Measurements from ENCODE around the gene UBE2I. TPM values are rescaled to one million over a fixed set of nuclear protein-coding genes. Genes with fewer than 3 reads are reported as not detected.

UBE2I gene
- total and polyA plus RNA-seq, 2 donors (not counting 1 experiment from before 2014, with no cell fraction given): 152 to 265 TPM

GRCh38 chr16:1356061-1356900, 46.8 kb downstream of the UBE2I start:
- Mint-ChIP-seq H3K27me3 (no peaks in the 10 kb centered on the region), H3K4me1 (peaks cover 30% of the 10 kb centered on the region), H3K27ac (peak overlapping the region; percentile 41), H3K4me3 (no peak overlapping the region), H3K9me3 (ENCODE audit: insufficient read depth) (no peaks in the 10 kb centered on the region)
- Histone ChIP-seq H3K79me2 (ENCODE audit: control insufficient read depth, insufficient read depth, low read length) (peaks cover 86% of the 10 kb centered on the region), H3K9me3 (ENCODE audit: control extremely low read depth in 1 of 3, control insufficient read depth in 2 of 3, insufficient read depth in 1 of 3, low read length in 2 of 3) (no peaks in the 10 kb centered on the region), H2AFZ (ENCODE audit: insufficient read depth, low read depth, low read length, poor library complexity, severe bottlenecking) (no peak overlapping the region), H3K27me3 (replicated peaks in 1 of 4; ENCODE audit: control extremely low read depth in 1 of 4, control insufficient read depth in 3 of 4, insufficient read depth in 4 of 4, low read length in 3 of 4) (no peaks in the 10 kb centered on the region), H3K4me1 (ENCODE audit: control insufficient read depth in 2 of 2, insufficient read depth in 2 of 2, low read length in 2 of 2) (peaks cover 7 to 8% of the 10 kb centered on the region in 2 donors), H3K36me3 (replicated peaks in 1 of 2; ENCODE audit: control extremely low read depth in 1 of 2, control insufficient read depth in 1 of 2, extremely low read depth in 1 of 2, insufficient read depth in 2 of 2, low read length in 1 of 2) (peaks cover 0 to 9% of the 10 kb centered on the region in 2 experiments), H3K4me2 (replicated peaks; ENCODE audit: low read depth, low read length, poor library complexity, severe bottlenecking) (no peak overlapping the region), H3K27ac (ENCODE audit: low read length in 2 of 2) (no peak overlapping the region), H4K20me1 (ENCODE audit: control insufficient read depth, insufficient read depth, low read length, poor library complexity, severe bottlenecking) (peaks cover 88% of the 10 kb centered on the region), H3K4me3 (ENCODE audit: control extremely low read depth in 1 of 5, extremely low read depth in 1 of 5, insufficient read depth in 1 of 5, low read depth in 2 of 5, low read length in 4 of 5) (no peak overlapping the region), H3K9ac (ENCODE audit: low read length) (no peak overlapping the region)
- POLR2A ChIA-PET: interaction anchor here (0.5 kb wide), 1 partner anchor 27 kb away, joined by 4 read pairs; no protein-coding TSS in a partner anchor
- CTCF ChIA-PET: no interaction called here
- TF ChIP-seq EZH2 (IDR thresholded peaks at IDR 0.05; ENCODE audit: borderline replicate concordance, insufficient read depth, low read depth, low read length, poor library complexity, severe bottlenecking) (no peak), CTCF (IDR thresholded peaks at IDR 0.05) (no peak)
- intact Hi-C loops (cut with micrococcal nuclease): loop anchor here (10.0 kb wide), 1 partner anchor 49 kb away; no protein-coding TSS in a partner anchor
- no peak for DNase-seq
- WGBS (ENCODE audit: insufficient coverage): 94% methylated on average over 28 of the region's 33 CpGs
- no peak for ATAC-seq (ENCODE audit: low read depth)

Measured in B cell (primary cell).